GM12873 (cell line): ENCODE measurements around the gene OTOF.

Experiments used
- TF ChIP-seq, protein P1 (sequence below): IDR thresholded peaks from 2 replicates; pipeline ENCODE4 v1.5.1; 2012; ENCODE audit warnings: low read depth, mild to moderate bottlenecking, moderate library complexity, low read length, control low read depth; ENCODE audit not compliant: insufficient read depth; ENCODE audit errors: missing control alignments

Gene OTOF

DNA sequence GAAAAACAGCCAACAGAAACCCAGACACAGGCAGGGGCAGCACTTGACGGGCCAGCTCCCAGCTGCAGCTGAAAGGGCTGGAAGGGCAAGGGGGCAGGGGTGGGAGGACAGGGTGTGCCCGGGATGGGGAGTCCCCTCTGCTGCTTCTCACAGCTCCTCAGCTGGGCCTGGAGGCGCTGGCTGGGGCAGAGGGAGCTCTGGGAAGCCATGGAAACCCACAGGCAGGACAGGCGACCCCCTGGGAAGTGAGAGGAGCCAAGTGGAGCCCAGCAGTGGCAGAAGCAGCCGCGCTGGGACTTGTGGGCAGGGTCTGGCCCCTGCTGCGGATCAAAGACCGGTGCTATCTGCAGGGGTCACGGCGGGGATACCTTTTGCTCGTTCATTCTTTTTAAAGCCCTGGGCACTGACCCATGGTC is 20.7 kb downstream of the OTOF start:
- TF ChIP-seq, protein P1, sequence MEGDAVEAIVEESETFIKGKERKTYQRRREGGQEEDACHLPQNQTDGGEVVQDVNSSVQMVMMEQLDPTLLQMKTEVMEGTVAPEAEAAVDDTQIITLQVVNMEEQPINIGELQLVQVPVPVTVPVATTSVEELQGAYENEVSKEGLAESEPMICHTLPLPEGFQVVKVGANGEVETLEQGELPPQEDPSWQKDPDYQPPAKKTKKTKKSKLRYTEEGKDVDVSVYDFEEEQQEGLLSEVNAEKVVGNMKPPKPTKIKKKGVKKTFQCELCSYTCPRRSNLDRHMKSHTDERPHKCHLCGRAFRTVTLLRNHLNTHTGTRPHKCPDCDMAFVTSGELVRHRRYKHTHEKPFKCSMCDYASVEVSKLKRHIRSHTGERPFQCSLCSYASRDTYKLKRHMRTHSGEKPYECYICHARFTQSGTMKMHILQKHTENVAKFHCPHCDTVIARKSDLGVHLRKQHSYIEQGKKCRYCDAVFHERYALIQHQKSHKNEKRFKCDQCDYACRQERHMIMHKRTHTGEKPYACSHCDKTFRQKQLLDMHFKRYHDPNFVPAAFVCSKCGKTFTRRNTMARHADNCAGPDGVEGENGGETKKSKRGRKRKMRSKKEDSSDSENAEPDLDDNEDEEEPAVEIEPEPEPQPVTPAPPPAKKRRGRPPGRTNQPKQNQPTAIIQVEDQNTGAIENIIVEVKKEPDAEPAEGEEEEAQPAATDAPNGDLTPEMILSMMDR, result no peak

DNA sequence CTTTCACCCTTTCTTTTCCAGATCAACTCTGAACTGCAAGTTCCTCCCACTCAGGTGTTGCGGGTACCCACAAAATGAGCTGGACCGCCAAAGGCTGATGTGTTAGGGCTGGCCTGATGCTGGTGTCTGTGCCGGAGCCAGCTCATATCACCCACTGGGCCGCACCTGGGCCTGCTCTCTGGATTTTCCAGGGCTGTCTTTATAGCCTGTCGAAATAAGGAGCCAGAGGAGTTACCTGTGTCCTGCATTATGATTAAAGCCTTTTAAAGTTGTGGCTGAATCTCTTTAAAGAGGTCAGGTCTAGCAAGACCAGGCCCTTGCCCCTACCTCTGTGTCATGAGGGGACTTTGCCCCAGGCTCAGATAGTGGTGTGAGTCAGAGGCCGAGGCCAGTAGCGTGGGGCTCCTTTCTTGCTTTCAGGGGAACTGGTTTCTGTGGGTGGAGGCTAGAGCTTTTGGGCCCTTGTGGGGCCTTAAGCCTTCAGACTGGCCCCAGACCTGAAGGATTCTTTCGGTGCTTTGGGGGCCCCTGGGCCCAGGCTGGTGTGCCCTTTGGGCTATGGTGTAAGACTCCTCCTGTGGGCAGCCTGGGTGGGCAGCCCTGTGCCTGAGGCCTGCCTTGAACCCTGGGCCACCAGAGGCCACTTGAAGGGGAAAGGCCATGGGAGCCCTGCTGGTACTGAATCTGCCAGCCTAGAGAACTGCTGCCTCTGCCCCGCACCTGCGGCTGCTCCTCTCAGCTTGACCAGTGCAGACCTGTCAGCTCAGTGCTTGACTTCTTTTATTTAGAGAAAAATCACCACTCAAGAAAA is 21.3 kb downstream of the OTOF start:
- TF ChIP-seq, protein P1, result no peak

DNA sequence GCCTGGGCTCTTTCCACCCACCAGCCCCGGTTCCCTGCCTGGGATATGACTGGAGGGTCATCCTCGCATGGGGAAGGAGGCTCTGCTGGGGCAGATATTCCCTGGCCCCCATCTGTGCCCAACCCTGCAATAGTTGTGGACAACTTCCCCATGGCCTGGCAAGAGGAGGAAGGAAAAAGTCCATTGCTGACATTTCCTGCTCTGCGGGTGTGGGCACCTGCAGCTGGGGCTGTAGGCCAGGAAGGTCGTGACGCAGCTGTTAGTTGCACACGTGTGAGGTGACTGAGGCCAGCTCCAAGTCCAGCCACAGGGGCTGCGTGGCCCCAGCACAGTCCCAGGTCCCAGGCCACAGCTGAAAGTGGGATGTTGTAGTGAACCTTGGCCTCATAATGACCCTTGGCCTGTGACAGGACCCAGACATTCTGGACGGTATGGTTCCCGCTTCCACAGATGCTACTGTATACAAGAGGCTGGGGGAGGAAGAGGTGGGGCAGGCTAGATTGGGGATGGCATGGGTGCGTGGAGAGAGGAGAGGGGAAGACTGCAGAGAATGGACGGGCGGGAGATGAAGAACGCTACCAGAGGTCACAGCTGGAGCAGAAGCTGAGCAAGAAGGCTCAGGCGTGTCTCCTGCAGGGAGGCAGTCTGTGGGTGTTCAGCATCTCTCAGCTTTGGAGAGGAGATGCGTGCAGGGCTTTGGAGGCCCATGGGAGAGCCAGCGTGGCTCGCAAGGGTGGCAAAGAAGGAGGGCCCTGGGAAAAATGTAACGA is 22.1 kb downstream of the OTOF start:
- TF ChIP-seq, protein P1, result no peak

DNA sequence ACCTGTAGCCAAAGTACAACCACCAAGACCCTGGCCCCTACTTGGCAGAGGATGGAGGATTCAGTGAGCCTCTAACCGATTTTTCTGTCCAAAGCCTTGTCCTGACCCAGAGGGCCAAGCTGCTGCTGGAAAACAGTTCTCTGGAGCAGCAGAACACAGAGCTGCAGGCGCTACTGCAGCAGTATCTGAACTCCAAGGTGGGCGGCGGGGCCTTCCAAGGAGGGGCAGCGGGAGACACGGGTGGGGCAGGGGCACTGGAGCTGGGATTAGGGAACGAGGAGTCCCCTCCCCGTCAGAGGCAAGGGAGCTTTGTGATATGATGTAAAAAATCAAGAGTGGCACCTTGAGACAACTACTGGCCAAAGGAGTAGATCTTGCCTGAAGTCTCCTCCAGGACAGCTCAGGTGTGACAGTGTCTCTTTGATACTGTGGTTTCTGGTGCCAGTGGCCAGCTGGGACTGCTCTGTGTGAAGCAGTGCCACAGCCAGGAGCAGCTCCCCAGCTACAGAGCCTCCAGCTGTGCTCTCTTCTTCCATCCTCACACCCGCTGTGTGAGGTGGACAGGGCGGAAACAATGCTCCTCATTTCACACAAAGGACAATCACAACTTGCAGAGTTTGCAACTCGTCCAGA is 22.8 kb downstream of the OTOF start:
- TF ChIP-seq, protein P1, result no peak

DNA sequence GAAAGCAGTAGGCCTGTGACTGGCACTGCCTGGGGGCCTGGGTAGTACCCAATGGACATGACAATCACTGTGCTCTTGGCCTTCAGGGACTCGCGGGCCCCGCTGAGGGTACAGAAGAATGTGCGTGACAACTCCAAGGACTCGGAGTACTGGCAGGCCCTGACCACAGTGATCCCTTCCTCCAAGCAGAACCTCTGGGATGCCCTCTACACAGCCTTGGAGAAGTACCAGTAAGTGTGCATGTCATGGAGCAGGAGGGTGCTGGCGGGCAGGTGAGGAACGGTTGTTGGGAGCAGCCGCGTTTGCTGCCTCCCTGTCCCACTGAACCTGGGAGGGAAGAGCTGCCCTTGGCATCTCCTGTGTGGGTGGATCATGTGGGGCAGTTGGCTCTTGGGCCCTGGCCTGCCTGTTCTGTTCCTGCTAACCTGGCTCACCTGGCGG is 23.3 kb downstream of the OTOF start:
- TF ChIP-seq, protein P1, result no peak

DNA sequence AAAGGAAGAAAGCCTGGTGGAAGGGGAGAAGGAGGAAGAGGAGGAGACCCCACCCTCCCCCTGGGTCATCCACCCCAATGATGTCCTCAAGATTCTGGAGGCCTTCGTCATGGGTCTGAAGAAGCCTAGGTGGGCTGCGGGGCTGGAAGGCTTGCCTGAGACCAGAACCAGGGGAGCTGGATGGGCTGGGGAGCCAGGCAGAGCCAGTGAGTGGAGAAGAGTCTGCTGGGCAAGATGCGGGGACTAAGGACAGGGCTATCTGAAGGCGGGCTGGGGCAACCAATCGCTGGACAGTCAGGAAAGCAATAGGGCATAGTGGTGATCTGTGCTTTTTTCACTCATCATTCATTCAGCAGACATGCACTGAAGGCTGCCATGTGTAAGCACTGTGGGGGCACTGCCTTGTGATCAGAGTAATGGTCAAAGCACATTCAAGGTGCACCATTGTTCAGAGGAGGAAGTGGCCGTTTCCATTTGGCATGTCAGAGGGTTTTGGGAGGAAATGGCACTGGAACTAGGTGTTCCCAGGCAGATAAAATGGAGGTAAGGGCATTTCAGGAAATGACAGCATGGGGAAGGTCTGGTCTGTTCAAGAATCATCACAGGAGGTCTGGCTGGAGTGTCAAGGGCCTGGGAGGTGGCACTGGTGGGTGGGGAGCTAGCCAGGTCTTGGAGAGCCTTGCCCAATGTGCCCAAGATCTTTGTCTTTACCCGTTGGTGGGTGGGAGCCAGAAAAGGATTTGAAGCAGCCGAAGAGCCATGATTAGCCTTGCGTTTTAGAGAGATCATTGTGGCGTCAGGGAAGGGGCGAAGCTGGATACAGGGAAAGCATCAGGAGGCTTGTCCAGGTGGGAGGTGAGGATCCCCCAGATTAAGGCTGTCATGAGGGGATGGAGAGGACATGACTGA is 24.2 kb downstream of the OTOF start:
- TF ChIP-seq, protein P1, result no peak
